ENCODE measurements around the gene TERT. TPM values are rescaled to one million over a fixed set of nuclear protein-coding genes. Genes with fewer than 3 reads are reported as not detected.

Gene TERT
- polyA plus RNA-seq, 4 donors, result 0.18 to 0.39 (median 0.23) TPM

GRCh38 chr5:1319436-1320256 lies 24.8 kb upstream of the TERT start:
- DNase-seq (ENCODE audit: low read depth in 4 of 4, low spot score in 3 of 4), result no peak

GRCh38 chr5:1318659-1319251 lies 23.9 kb upstream of the TERT start:
- no peak for DNase-seq (ENCODE audit: low read depth in 4 of 4, low spot score in 3 of 4)

- DNase-seq (ENCODE audit: low read depth in 4 of 4, low spot score in 3 of 4), result no peak
Measured at GRCh38 chr5:1317921-1318565, 23.2 kb upstream of the TERT start.

GRCh38 chr5:1316588-1317340 lies 21.9 kb upstream of the TERT start:
- no peak for DNase-seq (ENCODE audit: low read depth in 4 of 4, low spot score in 3 of 4)

- DNase-seq (ENCODE audit: low read depth in 4 of 4, low spot score in 3 of 4), result peak in 2 of 4 donors; percentile 28 to 46
Measured at GRCh38 chr5:1315709-1316587, 21.1 kb upstream of the TERT start.

DNA sequence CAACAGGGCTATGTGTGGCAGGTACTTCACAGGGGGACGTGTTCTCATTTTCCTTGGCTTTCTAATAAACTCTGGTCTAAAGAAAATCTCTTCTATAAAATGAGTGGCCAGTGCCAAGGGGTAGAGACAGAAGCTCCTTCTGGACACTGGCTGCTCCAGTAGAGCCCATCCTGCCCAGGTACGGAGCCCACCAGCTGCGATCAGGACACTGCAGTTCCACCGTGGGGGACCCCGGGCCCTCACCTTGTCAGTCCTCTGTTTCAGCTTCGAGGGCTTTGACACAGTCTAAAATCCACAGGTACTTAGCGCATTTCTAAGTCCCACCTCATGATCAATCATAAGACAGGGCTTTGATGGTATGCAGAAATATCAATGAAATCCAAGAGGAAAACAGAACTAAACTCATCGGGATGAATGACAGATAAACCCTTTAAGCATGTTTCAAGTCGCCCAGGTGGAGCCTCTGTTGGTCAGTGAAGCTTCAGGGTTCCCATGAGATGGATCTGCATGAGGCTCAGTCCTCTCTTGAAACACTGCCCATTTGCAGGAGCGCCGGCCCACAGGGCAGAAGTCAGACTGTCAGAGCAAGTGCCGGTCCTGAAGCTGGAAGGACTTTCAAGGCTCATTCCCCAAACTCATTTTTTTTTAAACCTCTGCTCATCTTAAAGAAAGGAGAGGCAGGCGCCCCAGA lies 20.3 kb upstream of the TERT start:
- no peak for DNase-seq (ENCODE audit: low read depth in 4 of 4, low spot score in 3 of 4)

DNA sequence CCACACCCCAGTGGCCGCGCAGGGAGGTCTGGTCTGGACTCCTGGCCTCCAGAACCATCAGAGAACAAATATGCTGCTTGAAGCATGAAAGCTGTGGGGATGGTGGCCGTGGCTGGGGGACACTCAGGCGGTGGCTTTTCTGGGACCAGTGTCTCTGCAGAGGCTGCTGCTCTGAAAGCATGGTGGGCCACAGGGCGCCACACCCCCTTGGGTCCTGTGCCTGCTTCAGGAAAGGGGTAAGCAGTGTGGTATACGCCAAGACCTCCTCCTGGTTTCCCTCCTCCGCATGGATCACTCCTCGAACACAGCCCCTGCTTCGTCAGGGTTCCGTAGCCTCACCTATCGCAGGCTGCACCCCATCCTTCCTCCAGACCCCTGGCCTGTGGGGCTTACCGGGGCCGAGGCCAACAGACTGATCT lies 19.7 kb upstream of the TERT start:
- no peak for DNase-seq (ENCODE audit: low read depth in 4 of 4, low spot score in 3 of 4)

- DNase-seq (ENCODE audit: low read depth in 4 of 4, low spot score in 3 of 4), result no peak
Measured at GRCh38 chr5:1312993-1313833, 18.3 kb upstream of the TERT start.

DNA sequence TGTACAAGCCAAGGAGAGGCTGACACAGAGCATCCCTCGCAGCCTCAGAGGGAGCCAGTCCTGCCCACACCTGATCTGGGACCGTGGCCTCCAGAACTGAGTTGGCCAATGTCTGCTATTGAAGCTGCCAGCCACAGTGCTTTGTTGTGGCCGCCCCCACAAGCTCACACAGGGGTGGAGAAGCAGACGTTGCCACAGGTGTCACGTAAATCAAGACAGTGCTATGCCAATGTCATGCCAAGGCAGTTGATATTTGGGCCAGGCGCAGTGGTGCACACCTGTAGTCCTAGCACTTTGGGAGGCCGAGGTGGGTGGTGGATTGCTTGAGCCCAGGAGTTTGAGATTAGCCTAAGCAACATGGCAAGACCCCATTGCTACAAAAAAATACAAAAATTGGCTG lies 17.3 kb upstream of the TERT start:
- DNase-seq (ENCODE audit: low read depth in 4 of 4, low spot score in 3 of 4), result no peak

DNA sequence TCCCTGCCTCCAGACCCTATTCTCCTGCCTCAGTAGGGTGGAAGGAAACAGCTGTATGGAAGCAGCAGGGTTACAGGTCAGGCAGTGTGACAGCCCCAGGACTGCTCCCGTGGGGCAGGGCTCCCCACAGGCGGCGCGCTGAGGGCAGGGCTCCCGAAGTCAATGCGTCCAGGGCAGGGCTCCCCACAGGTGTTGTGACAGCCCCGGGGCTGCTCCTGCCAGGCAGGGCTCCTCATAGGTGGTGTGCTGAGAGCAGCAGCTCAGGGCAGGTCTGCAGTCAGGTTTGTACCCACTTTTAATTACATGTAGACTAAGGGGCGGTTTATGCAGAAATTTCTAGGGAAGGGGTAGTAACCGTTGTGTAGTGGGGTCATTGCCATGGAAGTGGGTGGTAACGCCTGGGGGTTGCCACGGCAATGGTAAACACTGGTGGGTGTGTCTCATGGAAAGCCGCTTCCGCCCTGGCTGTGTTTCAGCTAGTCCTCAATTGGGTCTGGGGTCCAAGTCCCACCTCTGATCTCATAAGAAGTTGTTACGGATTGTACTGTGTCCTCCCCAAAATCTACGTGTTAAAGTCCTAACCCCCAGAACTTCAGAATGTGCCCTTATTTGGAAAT lies 16.7 kb upstream of the TERT start:
- DNase-seq (ENCODE audit: low read depth in 4 of 4, low spot score in 3 of 4), result no peak

GRCh38 chr5:1310118-1310517 lies 15.2 kb upstream of the TERT start:
- no peak for DNase-seq (ENCODE audit: low read depth in 4 of 4, low spot score in 3 of 4)

- no peak for DNase-seq (ENCODE audit: low read depth in 4 of 4, low spot score in 3 of 4)
Measured at GRCh38 chr5:1304033-1304432, 9.2 kb upstream of the TERT start.

DNA sequence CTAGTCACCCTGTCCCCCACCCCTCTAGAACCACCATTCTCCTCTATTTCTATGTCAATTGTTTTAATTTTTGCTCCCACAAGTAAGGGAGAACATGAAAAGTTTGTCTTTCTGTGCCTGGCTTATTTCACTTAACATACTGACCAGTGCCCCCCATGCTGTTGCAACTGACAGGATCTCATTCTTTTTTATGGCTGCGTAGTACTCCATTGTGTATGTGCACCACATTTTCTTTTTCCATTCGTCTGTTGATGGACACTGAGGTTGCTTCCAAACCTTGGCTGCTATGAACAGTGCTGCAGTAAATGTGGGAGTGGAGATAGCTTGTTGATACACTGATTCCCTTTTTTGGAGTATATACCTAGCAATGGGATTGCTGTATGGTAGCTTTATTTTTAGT lies 7.4 kb upstream of the TERT start:
- DNase-seq (ENCODE audit: low read depth in 4 of 4, low spot score in 3 of 4), result no peak

DNA sequence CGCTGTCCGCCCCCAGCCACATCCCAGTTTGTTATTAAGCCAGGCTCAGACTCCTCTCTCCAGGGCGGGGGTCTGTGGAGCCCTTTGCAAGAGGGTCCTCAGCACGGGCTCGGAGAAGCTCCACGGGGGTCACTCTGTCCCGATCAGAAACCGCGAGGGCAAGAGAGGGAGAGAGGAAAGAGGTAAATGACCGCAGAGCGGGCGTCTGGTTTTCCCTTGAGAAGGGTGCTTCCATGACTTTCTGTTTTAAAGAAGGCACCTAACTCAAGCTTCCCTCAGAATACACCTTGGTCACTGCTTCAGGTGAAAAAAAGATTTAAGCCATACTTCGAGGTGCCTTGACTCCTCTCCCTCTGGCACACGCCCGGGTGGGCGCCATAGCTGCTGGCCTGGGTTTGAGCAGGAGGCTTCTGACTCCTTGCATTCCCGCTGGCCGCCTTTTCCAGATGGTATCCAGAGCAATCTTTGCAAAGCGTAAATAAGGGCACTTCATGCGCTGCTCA lies 5.8 kb upstream of the TERT start:
- DNase-seq (ENCODE audit: low read depth in 4 of 4, low spot score in 3 of 4), result no peak

- DNase-seq (ENCODE audit: low read depth in 4 of 4, low spot score in 3 of 4), result no peak
Measured at GRCh38 chr5:1299961-1300360, 5.1 kb upstream of the TERT start.

DNA sequence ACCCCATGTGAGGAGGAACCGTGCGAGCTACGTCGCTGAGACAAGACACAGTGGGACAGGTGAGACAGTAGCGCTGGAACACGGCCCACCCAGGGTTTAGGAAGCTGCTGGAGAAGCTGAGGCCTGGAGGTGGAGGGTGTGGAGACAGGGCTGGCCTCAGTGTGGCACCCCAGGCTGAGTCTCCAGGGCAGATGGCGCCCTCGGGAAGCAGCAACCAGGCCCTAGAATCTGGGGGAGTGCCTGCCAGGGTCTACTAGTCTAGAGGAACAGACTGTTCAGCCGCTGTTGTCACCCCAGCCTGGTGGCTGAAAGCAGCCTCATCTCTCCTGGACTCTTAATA lies 4.6 kb upstream of the TERT start:
- DNase-seq (ENCODE audit: low read depth in 4 of 4, low spot score in 3 of 4), result no peak

DNA sequence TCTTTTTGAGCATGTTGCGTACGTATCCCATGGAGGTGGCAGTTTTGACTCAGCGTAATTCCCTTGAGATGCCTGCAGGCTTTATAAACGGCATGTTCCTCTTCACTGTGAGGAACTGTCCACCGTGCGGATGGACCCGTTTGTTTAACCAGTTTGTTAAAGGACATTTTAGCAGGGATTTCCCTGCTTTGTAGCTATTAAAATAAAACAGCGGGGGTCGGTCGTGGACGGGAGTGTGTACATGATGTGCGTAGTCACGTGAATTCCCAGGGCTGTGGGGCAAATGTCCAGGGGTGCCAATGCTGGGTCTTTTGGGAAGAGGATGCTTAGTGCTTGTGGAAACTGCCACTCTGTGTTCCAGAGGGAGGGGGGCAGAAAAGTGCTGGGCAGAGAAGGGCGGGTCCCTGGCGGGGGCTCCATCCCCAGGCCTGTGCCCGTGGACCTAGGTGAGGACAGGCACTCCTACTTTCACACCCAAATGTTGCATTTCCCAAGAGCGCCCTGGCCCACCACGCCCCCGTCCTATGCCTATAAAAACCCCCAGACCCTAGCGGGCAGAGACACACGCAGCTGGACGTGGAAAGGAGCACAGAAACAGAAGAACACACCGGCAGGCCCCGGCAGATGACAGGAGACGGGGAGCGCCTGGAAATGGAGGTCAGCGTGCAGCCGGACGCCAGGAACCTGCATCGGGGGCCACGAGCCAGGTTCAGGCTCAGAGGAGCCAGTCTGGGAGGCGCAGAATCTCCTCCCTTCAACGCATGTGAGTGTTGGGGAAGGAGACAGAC lies 4.0 kb upstream of the TERT start:
- no peak for DNase-seq (ENCODE audit: low read depth in 4 of 4, low spot score in 3 of 4)

Measured in right renal pelvis (tissue), 4 donors.